GM23248 (cell line): ENCODE data around the gene RPS4Y1. TPM values are rescaled to one million over a fixed set of nuclear protein-coding genes. Genes with fewer than 3 reads are reported as not detected.

ENCODE experiments used
- DNase-seq: peaks from one replicate; pipeline ENCODE4 v3.0.0-alpha.2; 2015
- H2AFZ ChIP-seq: fragments of 200-600 bp; sonication (generic); 2 replicates; pipeline ENCODE4 v1.6.1; 2016; ENCODE audit warnings: antibody characterized with exemption
- H3F3A ChIP-seq: fragments of 200-600 bp; sonication (generic); 2 replicates; pipeline ENCODE4 v1.6.1; 2016; ENCODE audit warnings: mild to moderate bottlenecking, antibody characterized with exemption, mixed run types; ENCODE audit not compliant: insufficient read depth
- H3K27ac ChIP-seq: fragments of 200-600 bp; sonication (generic); 2 replicates; pipeline ENCODE4 v1.5.1; 2016; ENCODE audit warnings: mild to moderate bottlenecking
- H3K27me3 ChIP-seq: fragments of 200-600 bp; sonication (generic); replicated peaks from 2 replicates; pipeline ENCODE4 v1.6.1; 2016; ENCODE audit warnings: mild to moderate bottlenecking; ENCODE audit not compliant: insufficient read depth
- H3K36me3 ChIP-seq: fragments of 200-600 bp; sonication (generic); 2 replicates; pipeline ENCODE4 v1.6.1; 2016; ENCODE audit warnings: low read depth, mild to moderate bottlenecking
- H3K4me1 ChIP-seq: fragments of 200-600 bp; sonication (generic); 2 replicates; pipeline ENCODE4 v1.6.1; 2016; ENCODE audit warnings: mild to moderate bottlenecking; ENCODE audit not compliant: insufficient read depth
- H3K4me2 ChIP-seq: fragments of 200-600 bp; sonication (generic); one replicate; pipeline ENCODE4 v1.6.1; 2016; ENCODE audit warnings: mild to moderate bottlenecking; ENCODE audit not compliant: unreplicated experiment
- H3K4me3 ChIP-seq: fragments of 200-600 bp; sonication (generic); 2 replicates; pipeline ENCODE4 v1.5.1; 2016; ENCODE audit warnings: mild to moderate bottlenecking
- H3K79me2 ChIP-seq: fragments of 200-600 bp; sonication (generic); 2 replicates; pipeline ENCODE4 v1.6.1; 2016; ENCODE audit warnings: mild to moderate bottlenecking; ENCODE audit not compliant: insufficient read depth
- H3K9ac ChIP-seq: fragments of 200-600 bp; sonication (generic); 2 replicates; pipeline ENCODE4 v1.6.1; 2016; ENCODE audit warnings: mild to moderate bottlenecking
- H3K9me2 ChIP-seq: fragments of 200-600 bp; sonication (generic); 2 replicates; pipeline ENCODE4 v1.6.1; 2016; ENCODE audit warnings: mixed run types, mild to moderate bottlenecking, moderate library complexity; ENCODE audit not compliant: insufficient read depth
- H3K9me3 ChIP-seq: fragments of 200-600 bp; sonication (generic); one replicate; pipeline ENCODE4 v1.6.1; 2017; ENCODE audit warnings: low read depth
- H4K20me1 ChIP-seq: fragments of 200-600 bp; sonication (generic); 2 replicates; pipeline ENCODE4 v1.6.0; 2016; ENCODE audit not compliant: insufficient read depth
- EZH2 ChIP-seq: fragments of 200-600 bp; sonication (generic); IDR thresholded peaks from 2 replicates; pipeline ENCODE4 v1.6.1; 2018; ENCODE audit warnings: antibody characterized with exemption, mild to moderate bottlenecking; ENCODE audit not compliant: insufficient read depth, poor library complexity, severe bottlenecking
- EZH2phosphoT487 ChIP-seq: fragments of 200-600 bp; sonication (generic); IDR thresholded peaks from 2 replicates; pipeline ENCODE4 v1.6.1; 2018; ENCODE audit warnings: antibody characterized with exemption, moderate library complexity, mild to moderate bottlenecking, low read depth; ENCODE audit not compliant: insufficient read depth
- WGBS, 2 experiments: methylation state at CpG; one replicate each; pipeline ENCODE4 v1.1.6; 2015 to 2017; ENCODE audit warnings: low lambda C conversion rate in 2 of 2, low coverage in 1 of 2; ENCODE audit errors: missing lambda C conversion rate in 2 of 2; 5-methylcytosine and 5-hydroxymethylcytosine counted together
- in situ Hi-C: fragments of 300-500 bp; cut with MboI; formaldehyde crosslinking; loops from 2 replicates; pipeline ENCODE4 v1.15.0; 2020
- polyA plus RNA-seq: library from polyadenylated mRNA; unstranded; fragments of >200 nt; fragmentation: Nextera tagmentation; extraction: Ambion mirVana; gene quantifications from 2 replicates; pipeline ENCODE4 v1.2.1, GENCODE V29; 2016
- total RNA-seq: library from RNA; depleted of rRNA; stranded (reverse); fragments of >200 nt; shearing (Covaris generic); gene quantifications from 2 replicates; pipeline ENCODE4 v1.2.3, GENCODE V29; 2014

RPS4Y1 gene
- total and polyA plus RNA-seq, 2 experiments from 2014 or later = 204 to 237 TPM

- Histone ChIP-seq H2AFZ (no peak overlapping the region), H4K20me1 (no peaks in the 10 kb centered on the region; the same call in 1 of the 2 replicates), H3K79me2 (peaks cover 96% of the 10 kb centered on the region), H3K9ac (no peak overlapping the region), H3K9me3 (no peaks in the 10 kb centered on the region), H3K27me3 (no peaks in the 10 kb centered on the region), H3K36me3 (peaks cover 15% of the 10 kb centered on the region; the same call in 1 of the 2 replicates), H3K4me2 (no peak overlapping the region), H3K4me3 (no peak overlapping the region), H3K27ac (no peak overlapping the region), H3K9me2 (no peaks in the 10 kb centered on the region), H3F3A (no peaks in the 10 kb centered on the region), H3K4me1 (peaks cover 8% of the 10 kb centered on the region; the same call in 1 of the 2 replicates)
- DNase-seq = no peak
- no peak for TF ChIP-seq EZH2phosphoT487
- TF ChIP-seq EZH2 = no peak
- in situ Hi-C loops = no loop called here
- WGBS, 2 experiments = 99 to 100% methylated on average over 4 of the region's 4 CpGs
Observed at GRCh38 chrY:2846791-2847190, 5.4 kb downstream of the RPS4Y1 start.

DNA sequence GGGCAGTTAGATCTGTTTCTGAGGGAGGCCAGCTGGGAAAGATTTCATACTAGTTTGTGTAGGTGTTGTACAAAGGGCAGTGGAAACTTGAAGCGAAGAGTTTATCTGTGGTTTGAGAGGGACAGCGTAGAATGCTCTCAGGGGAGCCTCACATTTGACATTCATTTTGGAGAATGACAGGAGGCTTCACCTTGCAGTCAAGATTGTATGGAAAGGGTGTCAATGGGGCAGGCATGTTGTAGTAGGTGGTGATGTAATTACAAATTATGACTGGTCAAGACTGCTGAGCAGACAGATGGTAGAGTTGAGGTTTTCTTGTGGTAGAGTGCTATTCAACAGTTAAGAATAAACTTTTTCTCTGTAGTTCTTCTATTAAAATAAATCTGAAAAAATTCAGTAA is 7.0 kb downstream of the RPS4Y1 start:
- TF ChIP-seq EZH2phosphoT487 (no peak), EZH2 (no peak)
- H3K9ac ChIP-seq = no peak overlapping the region
- H3K4me1 ChIP-seq = peaks cover 4% of the 10 kb centered on the region; the same call in 1 of the 2 replicates
- no peak overlapping the region for H3K4me2 ChIP-seq
- DNase-seq = no peak
- no peaks in the 10 kb centered on the region for H3F3A ChIP-seq
- peaks cover 96% of the 10 kb centered on the region for H3K79me2 ChIP-seq
- no peaks in the 10 kb centered on the region for H3K9me3 ChIP-seq
- 0 out of 2 replicates have a peak, but pooled peaks cover 15% of the 10 kb centered on the region for H3K36me3 ChIP-seq
- H3K4me3 ChIP-seq = no peak overlapping the region
- H4K20me1 ChIP-seq = no peaks in the 10 kb centered on the region; the same call in 1 of the 2 replicates
- H3K27me3 ChIP-seq = no peaks in the 10 kb centered on the region
- in situ Hi-C loops = no loop called here
- 97 to 100% methylated on average over 1 to 2 of the region's 2 CpGs for WGBS, 2 experiments
- H3K9me2 ChIP-seq = no peaks in the 10 kb centered on the region
- no peak overlapping the region for H2AFZ ChIP-seq
- H3K27ac ChIP-seq = no peak overlapping the region

DNA sequence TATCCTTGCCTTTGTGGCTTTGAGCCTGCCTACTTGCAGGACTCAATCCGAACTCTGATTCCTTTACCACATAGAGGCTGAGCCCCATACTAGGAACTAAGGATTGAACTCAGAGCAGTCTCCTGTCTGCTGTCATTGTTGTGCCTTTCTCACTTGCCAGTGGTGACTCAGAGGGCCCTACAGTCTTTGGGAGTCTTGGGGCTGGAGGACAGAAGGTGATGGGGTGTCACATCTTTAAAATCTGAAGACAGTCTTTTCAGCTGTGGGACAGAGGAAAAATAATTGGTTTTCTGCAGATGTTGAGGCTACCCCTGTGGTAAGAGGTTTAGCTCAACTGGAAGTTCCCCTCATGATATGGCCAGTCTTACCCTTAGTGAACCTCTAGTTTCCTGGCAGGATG is 8.0 kb downstream of the RPS4Y1 start:
- Histone ChIP-seq H3K9me2 (no peaks in the 10 kb centered on the region), H3K4me2 (no peak overlapping the region), H3K27ac (no peak overlapping the region), H4K20me1 (no peaks in the 10 kb centered on the region; the same call in 1 of the 2 replicates), H3K79me2 (peaks cover 96% of the 10 kb centered on the region), H3K9ac (no peak overlapping the region), H3K4me1 (peaks cover 4% of the 10 kb centered on the region; the same call in 1 of the 2 replicates), H3K9me3 (no peaks in the 10 kb centered on the region), H3K27me3 (no peaks in the 10 kb centered on the region), H2AFZ (no peak overlapping the region), H3K36me3 (peaks cover 20% of the 10 kb centered on the region; the same call in 1 of the 2 replicates), H3K4me3 (no peak overlapping the region), H3F3A (no peaks in the 10 kb centered on the region)
- in situ Hi-C loops = no loop called here
- 89 to 100% methylated on average over 1 of the region's 1 CpG for WGBS, 2 experiments
- DNase-seq = no peak
- no peak for TF ChIP-seq EZH2phosphoT487
- TF ChIP-seq EZH2 = no peak

DNA sequence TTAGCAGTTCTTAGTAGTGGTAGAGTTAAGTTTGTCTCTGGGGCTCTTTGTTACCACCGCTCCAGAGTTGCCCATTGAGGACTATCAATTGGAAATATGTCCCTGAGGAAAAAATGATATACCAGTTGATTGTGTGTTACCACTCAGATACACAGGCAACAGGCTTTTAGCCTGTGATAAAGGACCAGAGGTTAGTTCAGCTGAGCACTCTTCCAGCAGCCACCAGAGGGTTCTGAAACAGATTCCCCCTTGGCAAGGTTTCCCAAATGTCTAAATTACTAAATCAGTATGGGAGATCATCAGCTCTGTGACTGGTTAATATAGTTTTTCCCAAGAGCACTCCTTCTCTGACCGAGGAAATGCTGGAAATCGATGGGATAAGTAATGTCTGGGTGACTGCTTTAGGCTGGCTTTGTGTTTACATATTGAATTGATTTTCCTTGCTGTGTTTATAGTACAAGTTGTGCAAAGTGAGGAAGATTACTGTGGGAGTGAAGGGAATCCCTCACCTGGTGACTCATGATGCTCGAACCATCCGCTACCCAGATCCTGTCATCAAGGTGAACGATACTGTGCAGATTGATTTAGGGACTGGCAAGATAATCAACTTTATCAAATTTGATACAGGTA is 12.9 kb downstream of the RPS4Y1 start:
- Histone ChIP-seq H3K27ac (no peak overlapping the region), H3F3A (peaks cover 23% of the 10 kb centered on the region), H2AFZ (no peak overlapping the region), H3K9me3 (no peaks in the 10 kb centered on the region), H3K79me2 (peaks cover 96% of the 10 kb centered on the region), H4K20me1 (no peaks in the 10 kb centered on the region; the same call in 1 of the 2 replicates), H3K4me1 (peaks cover 27% of the 10 kb centered on the region), H3K36me3 (peaks cover 6% of the 10 kb centered on the region; the same call in 1 of the 2 replicates), H3K9me2 (no peaks in the 10 kb centered on the region), H3K4me2 (no peak overlapping the region), H3K4me3 (no peak overlapping the region), H3K9ac (no peak overlapping the region), H3K27me3 (no peaks in the 10 kb centered on the region)
- no peak for DNase-seq
- in situ Hi-C loops = no loop called here
- 83 to 95% methylated on average over 6 of the region's 6 CpGs for WGBS, 2 experiments
- TF ChIP-seq EZH2phosphoT487 = no peak
- TF ChIP-seq EZH2 = no peak
